ENCODE results near the gene HIC1.

DNA sequence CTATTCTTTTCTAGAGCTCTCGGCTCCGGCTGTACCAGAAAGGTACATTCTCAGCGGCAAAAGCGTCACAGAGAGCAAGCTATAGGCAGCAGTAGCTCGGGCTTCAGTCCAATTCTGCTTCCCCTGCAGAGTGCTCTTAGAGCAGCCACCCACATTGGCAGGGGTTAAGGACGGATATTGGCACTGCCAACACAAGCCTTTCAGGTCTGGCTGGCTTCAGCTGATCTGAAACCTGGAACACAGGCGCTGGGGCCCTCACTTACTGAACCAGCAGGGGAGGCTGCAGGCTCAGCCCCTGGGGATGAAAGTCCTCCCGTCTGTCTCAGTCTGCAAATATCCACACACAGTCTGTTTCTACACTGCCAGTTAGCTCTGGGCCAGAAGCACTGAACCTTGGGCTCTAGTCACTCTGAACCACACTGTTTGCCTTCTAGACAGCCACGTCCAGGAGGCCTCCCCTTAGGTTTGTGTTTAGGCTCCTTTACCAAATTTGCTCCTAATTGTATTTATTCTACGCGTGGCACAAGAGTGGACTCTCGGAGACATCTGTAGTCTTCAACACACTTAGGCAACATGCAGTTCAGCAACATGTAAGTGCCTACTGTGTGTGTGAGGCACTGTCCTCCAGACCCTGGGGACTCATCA lies 40.1 kb downstream of the HIC1 start:
- TF ChIP-seq, protein P1, sequence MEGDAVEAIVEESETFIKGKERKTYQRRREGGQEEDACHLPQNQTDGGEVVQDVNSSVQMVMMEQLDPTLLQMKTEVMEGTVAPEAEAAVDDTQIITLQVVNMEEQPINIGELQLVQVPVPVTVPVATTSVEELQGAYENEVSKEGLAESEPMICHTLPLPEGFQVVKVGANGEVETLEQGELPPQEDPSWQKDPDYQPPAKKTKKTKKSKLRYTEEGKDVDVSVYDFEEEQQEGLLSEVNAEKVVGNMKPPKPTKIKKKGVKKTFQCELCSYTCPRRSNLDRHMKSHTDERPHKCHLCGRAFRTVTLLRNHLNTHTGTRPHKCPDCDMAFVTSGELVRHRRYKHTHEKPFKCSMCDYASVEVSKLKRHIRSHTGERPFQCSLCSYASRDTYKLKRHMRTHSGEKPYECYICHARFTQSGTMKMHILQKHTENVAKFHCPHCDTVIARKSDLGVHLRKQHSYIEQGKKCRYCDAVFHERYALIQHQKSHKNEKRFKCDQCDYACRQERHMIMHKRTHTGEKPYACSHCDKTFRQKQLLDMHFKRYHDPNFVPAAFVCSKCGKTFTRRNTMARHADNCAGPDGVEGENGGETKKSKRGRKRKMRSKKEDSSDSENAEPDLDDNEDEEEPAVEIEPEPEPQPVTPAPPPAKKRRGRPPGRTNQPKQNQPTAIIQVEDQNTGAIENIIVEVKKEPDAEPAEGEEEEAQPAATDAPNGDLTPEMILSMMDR (IDR thresholded peaks at IDR 0.05) = no peak
- TF ChIP-seq POLR2AphosphoS5 (IDR thresholded peaks at IDR 0.05; ENCODE audit: low read depth, low read length) (no peak), TCF7L2 (IDR thresholded peaks at IDR 0.05; ENCODE audit: low read depth, low read length) (no peak)
- TF ChIP-seq, protein P2, sequence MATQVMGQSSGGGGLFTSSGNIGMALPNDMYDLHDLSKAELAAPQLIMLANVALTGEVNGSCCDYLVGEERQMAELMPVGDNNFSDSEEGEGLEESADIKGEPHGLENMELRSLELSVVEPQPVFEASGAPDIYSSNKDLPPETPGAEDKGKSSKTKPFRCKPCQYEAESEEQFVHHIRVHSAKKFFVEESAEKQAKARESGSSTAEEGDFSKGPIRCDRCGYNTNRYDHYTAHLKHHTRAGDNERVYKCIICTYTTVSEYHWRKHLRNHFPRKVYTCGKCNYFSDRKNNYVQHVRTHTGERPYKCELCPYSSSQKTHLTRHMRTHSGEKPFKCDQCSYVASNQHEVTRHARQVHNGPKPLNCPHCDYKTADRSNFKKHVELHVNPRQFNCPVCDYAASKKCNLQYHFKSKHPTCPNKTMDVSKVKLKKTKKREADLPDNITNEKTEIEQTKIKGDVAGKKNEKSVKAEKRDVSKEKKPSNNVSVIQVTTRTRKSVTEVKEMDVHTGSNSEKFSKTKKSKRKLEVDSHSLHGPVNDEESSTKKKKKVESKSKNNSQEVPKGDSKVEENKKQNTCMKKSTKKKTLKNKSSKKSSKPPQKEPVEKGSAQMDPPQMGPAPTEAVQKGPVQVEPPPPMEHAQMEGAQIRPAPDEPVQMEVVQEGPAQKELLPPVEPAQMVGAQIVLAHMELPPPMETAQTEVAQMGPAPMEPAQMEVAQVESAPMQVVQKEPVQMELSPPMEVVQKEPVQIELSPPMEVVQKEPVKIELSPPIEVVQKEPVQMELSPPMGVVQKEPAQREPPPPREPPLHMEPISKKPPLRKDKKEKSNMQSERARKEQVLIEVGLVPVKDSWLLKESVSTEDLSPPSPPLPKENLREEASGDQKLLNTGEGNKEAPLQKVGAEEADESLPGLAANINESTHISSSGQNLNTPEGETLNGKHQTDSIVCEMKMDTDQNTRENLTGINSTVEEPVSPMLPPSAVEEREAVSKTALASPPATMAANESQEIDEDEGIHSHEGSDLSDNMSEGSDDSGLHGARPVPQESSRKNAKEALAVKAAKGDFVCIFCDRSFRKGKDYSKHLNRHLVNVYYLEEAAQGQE (IDR thresholded peaks at IDR 0.05; ENCODE audit: insufficient read depth in 1 of 2, low read depth in 2 of 2, low read length in 1 of 2) = no peak
